Esophagus muscularis mucosa (tissue), 4 donors: ENCODE results near the gene PSMC5. TPM values are rescaled to one million over a fixed set of nuclear protein-coding genes. Genes with fewer than 3 reads are reported as not detected.
A peak's percentile ranks its signal among the peaks of the same experiment; 100 is the strongest.

Source experiments
- DNase-seq: peaks from one replicate; pipeline ENCODE4 v3.0.0-alpha.2; 2017; ENCODE audit errors: extremely low spot score
- H3K27ac ChIP-seq, 4 donors: fragments of 200-600 bp; sonication (generic); replicated peaks in 1 of 4; 1 replicate in 3 of 4; 2 replicates in 1 of 4; pipeline ENCODE4 v1.5.1; 2016 to 2019; ENCODE audit warnings: mild to moderate bottlenecking in 1 of 4
- H3K27me3 ChIP-seq, 4 donors: fragments of 200-600 bp; sonication (generic); one replicate each; pipeline versions ENCODE4 v1.5.1 to v1.6.0; 2016 to 2019
- H3K36me3 ChIP-seq, 4 donors: fragments of 200-600 bp; sonication (generic); one replicate each; pipeline ENCODE4 v1.5.1; 2016 to 2019
- H3K4me1 ChIP-seq, 4 donors: fragments of 200-600 bp; sonication (generic); one replicate each; pipeline ENCODE4 v1.5.1; 2016 to 2019
- H3K4me3 ChIP-seq, 4 donors: fragments of 200-600 bp; sonication (generic); 1 replicate in 2 of 4; 2 replicates in 2 of 4; pipeline ENCODE4 v1.5.1; 2016 to 2019; ENCODE audit warnings: mild to moderate bottlenecking in 4 of 4, moderate library complexity in 1 of 4
- H3K9me3 ChIP-seq, 4 donors: fragments of 200-600 bp; sonication (generic); 1 replicate in 3 of 4; 2 replicates in 1 of 4; pipeline ENCODE4 v1.5.1; 2016 to 2019
- EP300 ChIP-seq: sonication (generic); formaldehyde crosslinking; IDR thresholded peaks from one replicate; pipeline ENCODE4 v1.6.1; 2017; ENCODE audit warnings: antibody characterized with exemption
- POLR2A ChIP-seq: fragments of 450-650 bp; IDR thresholded peaks from one replicate; pipeline ENCODE4 v1.6.1; 2017; ENCODE audit warnings: antibody characterized with exemption, moderate library complexity, mild to moderate bottlenecking, low read depth
- POLR2AphosphoS5 ChIP-seq, 2 donors: sonication (generic); formaldehyde crosslinking; IDR thresholded peaks; one replicate each; pipeline ENCODE4 v1.6.1; 2017; ENCODE audit warnings: antibody characterized with exemption in 2 of 2
- WGBS: methylation state at CpG from one replicate; pipeline ENCODE4 v1.1.5; 2018; 5-methylcytosine and 5-hydroxymethylcytosine counted together
- intact Hi-C: fragments of 100-400 bp; cut with DNase I; formaldehyde crosslinking; loops from one replicate; pipeline ENCODE4 v1.15.1; 2023
- total RNA-seq, 4 donors: library from RNA; depleted of rRNA; stranded (reverse); fragments of >200 nt; gene quantifications; one replicate each; pipeline versions ENCODE4 v1.1.0 to v1.2.1, GENCODE V29; 2016
- TF ChIP-seq, protein P1 (sequence below), 3 experiments: fragments of 200-600 bp in 2 of 3; fragments of 450-650 bp in 1 of 3; sonication (generic) in 2 of 3; IDR thresholded peaks; one replicate each; pipeline ENCODE4 v1.5.1; 2017 to 2019; ENCODE audit warnings: antibody characterized with exemption in 3 of 3, mild to moderate bottlenecking in 2 of 3, moderate library complexity in 1 of 3

PSMC5 gene
- total RNA-seq, 4 donors from 2014 or later, result 71.2 to 117 (median 92.1) TPM

DNA sequence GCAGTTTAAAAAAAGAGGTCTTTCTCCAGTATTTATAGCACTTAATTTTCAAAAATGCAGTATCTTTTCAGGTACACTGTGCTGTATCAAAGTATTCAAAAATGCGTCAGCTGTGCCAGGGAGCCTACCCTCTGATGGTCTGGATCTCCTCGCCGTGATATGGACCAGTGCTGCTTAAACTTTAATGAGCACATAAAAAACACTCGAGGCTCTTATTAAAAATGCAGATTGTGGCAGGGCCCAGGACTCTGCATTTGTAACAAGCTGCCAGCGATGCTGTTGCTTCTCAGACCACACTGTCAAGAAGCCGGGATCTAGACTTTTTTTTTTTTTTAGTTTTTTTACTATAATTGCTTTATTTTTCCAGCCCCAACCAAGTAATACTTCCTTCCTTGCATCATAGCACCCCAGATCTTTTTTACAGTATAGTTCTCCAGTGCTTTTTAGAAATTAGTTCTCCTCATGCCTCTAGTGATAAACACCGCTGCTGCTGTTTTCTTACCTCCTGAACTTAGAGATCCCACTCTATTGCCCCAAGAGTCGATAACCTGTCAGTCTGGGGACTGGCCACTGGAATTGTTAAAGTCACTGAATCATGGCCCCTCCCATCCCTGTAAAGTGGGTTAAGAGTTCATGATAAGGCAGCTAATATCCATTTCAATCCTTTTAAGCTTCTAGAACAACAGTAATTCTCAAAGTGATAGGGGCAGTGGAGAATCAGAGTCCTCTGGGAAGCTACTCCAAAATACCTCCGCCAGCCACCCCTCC lies 16.9 kb downstream of the PSMC5 start:
- Histone ChIP-seq H3K27me3 (no peaks in the 10 kb centered on the region), H3K27ac (peak overlapping the region; percentile 97 to 98 (median 98)), H3K4me3 (peak overlapping the region; percentile 92 to 97 (median 92)), H3K9me3 (no peaks in the 10 kb centered on the region), H3K36me3 (no peaks in the 10 kb centered on the region), H3K4me1 (peaks cover 40 to 46% (median 45%) of the 10 kb centered on the region in 4 donors)
- intact Hi-C loops, result no loop called here
- 67% methylated on average over 9 of the region's 9 CpGs for WGBS
- DNase-seq, result no peak
- TF ChIP-seq POLR2AphosphoS5 (IDR thresholded peaks at IDR 0.05) (no peak), EP300 (no peak), POLR2A (no peak)
- TF ChIP-seq, protein P1, sequence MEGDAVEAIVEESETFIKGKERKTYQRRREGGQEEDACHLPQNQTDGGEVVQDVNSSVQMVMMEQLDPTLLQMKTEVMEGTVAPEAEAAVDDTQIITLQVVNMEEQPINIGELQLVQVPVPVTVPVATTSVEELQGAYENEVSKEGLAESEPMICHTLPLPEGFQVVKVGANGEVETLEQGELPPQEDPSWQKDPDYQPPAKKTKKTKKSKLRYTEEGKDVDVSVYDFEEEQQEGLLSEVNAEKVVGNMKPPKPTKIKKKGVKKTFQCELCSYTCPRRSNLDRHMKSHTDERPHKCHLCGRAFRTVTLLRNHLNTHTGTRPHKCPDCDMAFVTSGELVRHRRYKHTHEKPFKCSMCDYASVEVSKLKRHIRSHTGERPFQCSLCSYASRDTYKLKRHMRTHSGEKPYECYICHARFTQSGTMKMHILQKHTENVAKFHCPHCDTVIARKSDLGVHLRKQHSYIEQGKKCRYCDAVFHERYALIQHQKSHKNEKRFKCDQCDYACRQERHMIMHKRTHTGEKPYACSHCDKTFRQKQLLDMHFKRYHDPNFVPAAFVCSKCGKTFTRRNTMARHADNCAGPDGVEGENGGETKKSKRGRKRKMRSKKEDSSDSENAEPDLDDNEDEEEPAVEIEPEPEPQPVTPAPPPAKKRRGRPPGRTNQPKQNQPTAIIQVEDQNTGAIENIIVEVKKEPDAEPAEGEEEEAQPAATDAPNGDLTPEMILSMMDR (IDR thresholded peaks at IDR 0.05), result no peak

GRCh38 chr17:63845509-63845908 lies 18.3 kb downstream of the PSMC5 start:
- H3K9me3 ChIP-seq, result no peaks in the 10 kb centered on the region
- H3K27ac ChIP-seq, result no peak overlapping the region
- H3K36me3 ChIP-seq, result no peaks in the 10 kb centered on the region
- H3K4me1 ChIP-seq, result peaks cover 25 to 39% (median 34%) of the 10 kb centered on the region in 4 donors
- DNase-seq, result no peak
- TF ChIP-seq, protein P1 (IDR thresholded peaks at IDR 0.05), result no peak
- TF ChIP-seq POLR2A, result no peak
- TF ChIP-seq EP300, result no peak
- TF ChIP-seq POLR2AphosphoS5 (IDR thresholded peaks at IDR 0.05), result no peak
- intact Hi-C loops, result no loop called here
- H3K27me3 ChIP-seq, result no peaks in the 10 kb centered on the region
- H3K4me3 ChIP-seq, result no peak overlapping the region
- WGBS, result 32% methylated on average over 1 of the region's 1 CpG

GRCh38 chr17:63847525-63848249 lies 20.5 kb downstream of the PSMC5 start:
- no peak overlapping the region for H3K4me3 ChIP-seq
- no peak overlapping the region for H3K27ac ChIP-seq
- H3K36me3 ChIP-seq, result no peaks in the 10 kb centered on the region
- peaks cover 15 to 26% (median 23%) of the 10 kb centered on the region in 4 donors for H3K4me1 ChIP-seq
- WGBS, result 65% methylated on average over 3 of the region's 3 CpGs
- H3K9me3 ChIP-seq, result no peaks in the 10 kb centered on the region
- no peak for TF ChIP-seq POLR2A
- TF ChIP-seq EP300, result no peak
- TF ChIP-seq POLR2AphosphoS5 (IDR thresholded peaks at IDR 0.05), result no peak
- TF ChIP-seq, protein P1 (IDR thresholded peaks at IDR 0.05), result no peak
- intact Hi-C loops, result no loop called here
- no peak for DNase-seq
- H3K27me3 ChIP-seq, result no peaks in the 10 kb centered on the region

GRCh38 chr17:63848834-63849689 lies 21.8 kb downstream of the PSMC5 start:
- TF ChIP-seq EP300 (no peak), POLR2AphosphoS5 (IDR thresholded peaks at IDR 0.05) (peak; percentile 51 to 64), POLR2A (no peak)
- TF ChIP-seq, protein P1 (IDR thresholded peaks at IDR 0.05), result peak; percentile 65 to 83 (median 73)
- intact Hi-C loops, result no loop called here
- H3K9me3 ChIP-seq, result no peaks in the 10 kb centered on the region
- no peaks in the 10 kb centered on the region for H3K27me3 ChIP-seq
- DNase-seq, result peak; percentile 98
- no peaks in the 10 kb centered on the region for H3K36me3 ChIP-seq
- 28% methylated on average over 49 of the region's 82 CpGs for WGBS
- H3K4me1 ChIP-seq, result peaks cover 8 to 17% (median 16%) of the 10 kb centered on the region in 4 donors
- H3K27ac ChIP-seq, result peak overlapping the region; percentile 60 to 77 (median 64)
- peak overlapping the region; percentile 40 to 49 (median 44) for H3K4me3 ChIP-seq
